GM19455 (cell line): ENCODE data around the gene TSPEAR.
"Not testable (repeated sequence)": the region's sequence is repeated elsewhere in the genome, so short reads cannot be mapped to it uniquely, and the experiment has no call there.

ENCODE experiments used
- ATAC-seq: cut with Tn5 transposase; IDR thresholded peaks from one replicate; pipeline ENCODE4 v1.9.1; 2021; ENCODE audit not compliant: unreplicated experiment

TSPEAR gene

DNA sequence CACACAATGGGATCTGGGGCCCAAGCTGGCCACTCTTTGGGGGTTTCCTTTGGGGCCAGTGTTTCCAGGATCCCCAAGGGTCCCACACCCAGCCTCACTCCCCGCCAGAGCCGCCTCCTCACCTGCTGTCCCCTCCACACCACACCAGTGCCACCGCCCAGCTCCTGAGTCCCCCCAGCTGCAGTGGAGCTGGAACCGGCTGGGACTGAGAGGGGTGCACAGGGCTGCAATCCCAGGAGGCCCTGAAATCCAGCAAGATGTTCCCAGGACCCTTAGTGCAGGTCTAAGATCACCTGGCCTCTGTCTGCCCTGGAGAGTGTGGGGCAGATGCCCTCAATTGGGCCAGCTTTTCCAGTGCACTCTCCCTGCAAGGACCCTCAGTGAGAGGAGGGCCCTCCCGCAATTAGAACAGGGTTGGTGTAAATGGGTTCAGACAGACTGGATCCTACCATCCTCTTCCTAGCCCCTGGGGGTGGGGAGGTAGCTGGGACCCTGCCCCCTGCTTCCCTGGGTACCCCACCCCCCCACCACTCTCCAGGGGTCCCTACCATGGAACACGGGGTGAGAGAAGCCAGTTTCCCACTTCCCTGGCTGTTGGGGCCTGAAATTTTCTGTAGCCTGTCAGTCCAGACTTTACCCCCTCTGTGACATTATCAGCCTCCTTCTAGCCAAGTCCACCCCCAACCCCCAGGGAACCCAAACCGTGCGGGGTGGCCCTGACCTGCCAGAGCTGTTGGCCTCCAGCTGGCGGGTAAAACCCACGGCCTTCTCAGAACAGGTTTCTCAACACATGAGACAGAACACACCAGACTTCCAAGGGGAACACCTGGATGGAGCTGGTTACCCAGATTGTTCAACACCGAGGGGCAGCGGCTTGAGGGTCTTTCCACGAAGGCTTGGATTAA is 7.4 kb downstream of the TSPEAR start:
- no peak for ATAC-seq

DNA sequence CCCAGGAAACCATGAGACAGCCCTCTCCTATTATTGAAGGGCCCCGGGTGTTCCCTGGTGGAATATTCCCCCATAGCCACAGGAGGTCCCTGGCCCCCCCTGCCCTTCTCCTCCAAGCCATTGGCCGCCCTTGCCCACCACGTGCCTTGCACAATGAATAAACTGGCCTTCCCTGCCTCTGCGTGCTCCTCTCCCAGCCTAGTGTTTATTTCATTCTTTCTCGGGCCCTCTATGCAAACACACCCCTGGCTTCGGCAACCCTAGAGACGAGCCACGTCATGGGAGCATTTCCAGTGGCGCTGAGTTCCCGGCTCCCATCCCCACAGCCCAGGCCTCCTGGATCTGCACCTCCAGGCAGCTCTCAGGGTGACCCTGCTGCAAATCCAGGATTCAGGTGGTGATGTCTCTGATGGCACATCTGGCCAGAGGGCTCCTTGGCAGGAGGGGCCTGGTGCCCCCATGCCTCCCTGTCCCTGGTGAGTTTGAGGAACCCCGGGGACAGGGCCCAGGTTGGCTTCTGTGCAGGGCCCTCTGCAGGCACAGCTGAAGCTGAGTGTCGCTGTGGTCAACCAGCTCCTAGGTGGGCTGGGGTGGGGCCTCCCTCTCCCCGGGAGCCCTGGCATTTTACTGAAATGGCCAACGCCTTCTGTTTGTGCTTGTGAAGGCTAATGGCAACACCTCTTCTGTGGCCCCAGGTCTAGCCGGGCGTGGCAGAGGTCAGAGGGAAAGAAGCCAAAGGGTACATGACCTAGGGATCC is 8.2 kb downstream of the TSPEAR start:
- no peak for ATAC-seq

DNA sequence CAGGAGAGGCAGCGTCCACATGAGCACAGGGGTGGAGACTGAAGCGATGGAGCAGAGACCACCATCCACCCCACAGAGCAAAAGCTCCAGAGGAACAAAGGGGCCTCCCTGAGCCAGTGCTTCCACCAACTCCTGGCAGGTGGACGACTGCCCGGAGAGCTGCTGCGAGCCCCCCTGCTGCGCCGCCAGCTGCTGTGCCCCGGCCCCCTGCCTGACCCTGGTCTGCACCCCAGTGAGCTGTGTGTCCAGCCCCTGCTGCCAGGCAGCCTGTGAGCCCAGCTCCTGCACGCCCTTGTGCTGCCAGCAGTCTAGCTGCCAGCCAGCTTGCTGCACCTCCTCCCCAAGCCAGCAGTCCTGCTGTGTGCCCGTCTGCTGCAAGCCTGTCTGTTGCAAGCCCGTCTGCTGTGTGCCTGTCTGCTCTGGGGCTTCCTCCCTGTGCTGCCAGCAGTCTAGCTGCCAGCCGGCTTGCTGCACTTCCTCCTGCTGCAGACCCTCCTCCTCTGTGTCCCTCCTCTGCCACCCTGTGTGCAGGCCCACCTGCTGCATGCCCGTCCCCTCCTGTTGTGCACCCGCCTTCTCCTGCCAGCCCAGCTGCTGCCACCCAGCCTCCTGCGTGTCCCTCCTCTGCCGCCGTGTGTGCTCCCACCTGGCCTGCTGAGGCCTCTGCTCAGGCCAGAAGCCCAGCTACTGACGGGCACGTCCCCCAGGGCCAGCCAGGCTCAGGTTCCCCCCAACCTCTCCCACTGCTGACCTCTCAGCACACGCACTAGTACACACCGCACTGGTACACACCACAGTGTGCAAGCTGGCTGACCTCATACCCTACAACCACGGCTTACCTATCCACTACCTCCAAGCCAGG is 9.0 kb downstream of the TSPEAR start:
- no peak for ATAC-seq

DNA sequence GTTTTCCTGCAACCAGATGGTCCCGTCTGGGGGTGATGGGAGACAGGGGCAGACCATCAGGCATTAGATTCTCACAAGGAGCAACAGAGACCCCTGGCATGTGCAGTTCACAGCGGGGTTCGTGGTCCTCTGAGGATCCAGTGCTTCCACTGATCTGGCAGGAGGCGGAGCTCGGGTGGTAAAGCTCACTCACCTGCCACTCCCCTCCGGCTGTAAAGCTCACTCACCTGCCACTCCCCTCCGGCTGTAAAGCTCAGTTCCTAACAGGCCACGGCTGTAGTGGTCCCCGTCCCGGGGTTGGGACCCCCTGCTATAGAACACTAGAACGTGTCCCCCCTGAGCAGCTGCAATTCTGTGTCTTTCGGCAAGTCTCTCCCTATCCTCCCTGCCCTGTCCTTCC is 9.8 kb downstream of the TSPEAR start:
- ATAC-seq, result no peak

- no peak for ATAC-seq
Observed at GRCh38 chr21:44701023-44701400, 10.4 kb downstream of the TSPEAR start.

- ATAC-seq, result no peak
Observed at GRCh38 chr21:44700101-44701022, 11.0 kb downstream of the TSPEAR start.

GRCh38 chr21:44699502-44700001 is 11.8 kb downstream of the TSPEAR start:
- ATAC-seq, result no peak

- ATAC-seq, result no peak
Observed at GRCh38 chr21:44697811-44698734, 13.3 kb downstream of the TSPEAR start.

DNA sequence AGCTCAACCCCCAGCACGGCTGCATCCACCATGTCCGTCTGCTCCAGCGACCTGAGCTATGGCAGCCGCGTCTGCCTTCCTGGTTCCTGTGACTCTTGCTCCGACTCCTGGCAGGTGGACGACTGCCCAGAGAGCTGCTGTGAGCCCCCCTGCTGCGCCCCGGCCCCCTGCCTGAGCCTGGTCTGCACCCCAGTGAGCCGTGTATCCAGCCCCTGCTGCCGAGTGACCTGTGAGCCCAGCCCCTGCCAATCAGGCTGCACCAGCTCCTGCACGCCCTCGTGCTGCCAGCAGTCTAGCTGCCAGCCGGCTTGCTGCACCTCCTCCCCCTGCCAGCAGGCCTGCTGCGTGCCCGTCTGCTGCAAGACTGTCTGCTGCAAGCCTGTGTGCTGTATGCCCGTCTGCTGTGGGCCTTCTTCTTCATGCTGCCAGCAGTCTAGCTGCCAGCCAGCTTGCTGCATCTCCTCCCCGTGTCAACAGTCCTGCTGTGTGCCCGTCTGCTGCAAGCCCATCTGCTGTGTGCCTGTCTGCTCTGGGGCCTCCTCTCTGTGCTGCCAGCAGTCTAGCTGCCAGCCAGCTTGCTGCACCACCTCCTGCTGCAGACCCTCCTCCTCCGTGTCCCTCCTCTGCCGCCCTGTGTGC is 14.1 kb downstream of the TSPEAR start, which contains the start of gene KRTAP10-12:
Gene KRTAP10-12 (plus strand): TSS at position 1 of the 639 bp plus-strand sequence. CDS start 30 bp downstream, at position 31.
- not testable (repeated sequence) for ATAC-seq

GRCh38 chr21:44696572-44696971 is 14.8 kb downstream of the TSPEAR start:
- ATAC-seq, result no peak

- ATAC-seq, result no peak
Observed at GRCh38 chr21:44695641-44696040, 15.7 kb downstream of the TSPEAR start.

GRCh38 chr21:44695184-44695583 is 16.2 kb downstream of the TSPEAR start:
- ATAC-seq, result no peak

DNA sequence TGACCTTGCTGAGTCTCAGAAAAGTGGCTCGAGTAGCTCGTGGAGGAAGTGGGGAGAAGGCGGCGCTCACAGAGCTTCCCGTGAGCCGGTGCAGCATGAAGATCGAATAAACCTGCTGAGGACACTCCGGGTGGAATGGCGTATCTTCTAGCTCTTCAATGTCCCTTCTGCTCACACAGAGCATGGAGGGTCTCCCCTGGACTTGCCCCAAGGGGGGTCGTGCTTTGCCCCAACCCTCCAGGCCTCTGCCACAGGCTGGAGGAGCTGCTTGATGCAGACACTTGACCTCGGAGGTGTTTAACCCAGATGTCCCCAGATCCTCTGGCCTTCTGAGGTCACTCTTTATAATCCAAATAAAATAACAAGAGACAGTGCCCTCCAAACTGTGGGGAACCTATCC is 16.6 kb downstream of the TSPEAR start:
- no peak for ATAC-seq

DNA sequence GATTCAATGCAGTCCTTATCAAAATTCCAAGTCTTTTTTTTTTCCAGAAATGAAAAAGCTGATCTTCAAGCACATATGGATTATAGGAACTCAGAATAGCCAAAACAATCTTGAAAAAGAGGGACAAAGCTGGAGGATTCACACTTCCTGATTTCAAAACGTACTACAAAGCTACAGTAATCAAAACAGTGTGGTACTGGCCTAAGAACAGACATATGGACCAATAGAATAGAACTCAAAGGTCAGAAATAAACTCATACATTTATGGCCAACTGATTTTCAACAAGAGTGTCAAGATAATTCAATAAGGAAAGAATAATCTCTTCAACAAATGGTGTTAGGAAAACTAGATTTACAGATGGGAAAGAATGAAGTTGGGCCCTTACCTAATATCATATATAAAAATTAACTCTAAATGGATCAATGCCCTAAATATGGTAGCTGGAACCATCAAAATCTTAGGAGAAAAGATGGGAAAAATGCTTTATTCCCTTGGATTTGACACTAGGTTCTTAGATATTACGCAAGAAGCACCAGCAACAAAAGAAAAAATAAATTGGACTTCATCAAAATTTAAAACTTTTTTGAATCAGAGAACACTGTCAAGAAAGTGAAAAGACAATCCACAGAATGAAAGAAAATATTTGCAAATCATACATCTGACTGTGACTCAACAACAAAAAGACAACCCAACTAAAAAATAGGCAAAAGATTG is 18.4 kb downstream of the TSPEAR start:
- no peak for ATAC-seq

DNA sequence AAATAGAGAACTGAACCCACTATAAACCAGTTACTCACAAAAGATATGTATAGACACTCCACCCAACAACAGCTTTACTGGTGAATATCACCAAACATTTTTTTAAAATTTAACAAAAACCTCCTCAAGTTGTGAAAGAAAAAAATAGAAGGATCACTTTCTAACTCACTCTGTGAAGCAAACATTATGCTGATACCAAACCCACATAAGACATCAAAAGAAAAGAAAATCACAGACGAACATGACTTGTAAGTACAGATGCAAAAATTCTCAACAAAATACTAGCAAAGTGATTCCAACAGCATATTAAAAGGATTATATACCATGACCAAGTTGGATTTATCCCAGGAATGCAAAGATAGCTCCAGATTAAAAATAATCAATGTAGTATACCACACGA is 19.7 kb downstream of the TSPEAR start:
- no peak for ATAC-seq

- ATAC-seq, result not testable (repeated sequence)
Observed at GRCh38 chr21:44689740-44690139, 21.6 kb downstream of the TSPEAR start.

DNA sequence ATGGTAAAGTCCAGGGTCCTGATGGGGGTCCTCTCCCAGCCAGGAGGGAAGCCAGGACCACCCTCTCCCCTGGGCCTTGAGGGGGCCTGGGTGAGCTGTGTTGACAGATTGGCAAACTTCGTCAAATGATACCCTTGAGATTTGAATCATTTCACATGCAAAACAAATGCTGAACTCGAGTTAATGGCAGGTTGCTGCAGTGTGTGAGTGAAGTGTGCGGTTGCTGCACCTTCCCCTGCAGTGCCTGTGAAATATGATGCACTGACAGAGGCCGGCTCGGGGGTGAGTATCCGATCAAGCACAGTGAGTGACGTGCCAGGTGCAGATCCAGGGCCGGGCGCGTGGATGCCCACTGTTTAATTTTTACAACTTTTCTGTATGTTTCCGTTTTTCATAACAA is 23.7 kb downstream of the TSPEAR start:
- ATAC-seq, result no peak
